Mesenchymal stem cell (in vitro differentiated cells and primary cell): ENCODE measurements around the gene COX6B2.
A peak's percentile ranks its signal among the peaks of the same experiment; 100 is the strongest.

Source experiments
- DNase-seq: peaks from one replicate; pipeline ENCODE4 v3.0.0-alpha.2; 2013
- H2AFZ ChIP-seq: one replicate; pipeline ENCODE4 v1.6.1; 2013; ENCODE audit warnings: low read depth, mild to moderate bottlenecking, control low read depth, inconsistent platforms, low read length, moderate library complexity
- H2AK5ac ChIP-seq: 2 replicates; pipeline ENCODE4 v1.6.1; 2013; ENCODE audit warnings: low read length, moderate library complexity, mild to moderate bottlenecking, inconsistent platforms; ENCODE audit not compliant: severe bottlenecking
- H2BK120ac ChIP-seq: one replicate; pipeline ENCODE4 v1.6.1; 2013; ENCODE audit warnings: low read depth, mild to moderate bottlenecking, inconsistent platforms, low read length, moderate library complexity
- H2BK12ac ChIP-seq, 2 experiments: one replicate each; pipeline ENCODE4 v1.6.1; 2013; ENCODE audit warnings: inconsistent platforms in 2 of 2, low read length in 2 of 2, mild to moderate bottlenecking in 2 of 2, moderate library complexity in 2 of 2, control low read depth in 1 of 2
- H2BK15ac ChIP-seq: one replicate; pipeline ENCODE4 v1.6.1; 2013; ENCODE audit warnings: mild to moderate bottlenecking, low read depth, inconsistent platforms; ENCODE audit not compliant: poor library complexity, severe bottlenecking
- H2BK5ac ChIP-seq: 2 replicates; pipeline ENCODE4 v1.6.1; 2013; ENCODE audit warnings: low read depth, mild to moderate bottlenecking, low read length, control low read depth, inconsistent platforms; ENCODE audit not compliant: poor library complexity, severe bottlenecking
- H3K14ac ChIP-seq, 2 experiments: one replicate each; pipeline ENCODE4 v1.6.1; 2013; ENCODE audit warnings: inconsistent platforms in 2 of 2, low read length in 2 of 2, control low read depth in 1 of 2, mild to moderate bottlenecking in 1 of 2, moderate library complexity in 1 of 2
- H3K18ac ChIP-seq, 2 experiments: one replicate each; pipeline ENCODE4 v1.6.1; 2013; ENCODE audit warnings: inconsistent platforms in 2 of 2, low read length in 2 of 2, control low read depth in 1 of 2, low read depth in 1 of 2, mild to moderate bottlenecking in 1 of 2
- H3K23ac ChIP-seq, 2 experiments: one replicate each; pipeline ENCODE4 v1.6.1; 2013; ENCODE audit warnings: inconsistent platforms in 2 of 2, low read length in 2 of 2, mild to moderate bottlenecking in 2 of 2, moderate library complexity in 2 of 2, control low read depth in 1 of 2
- H3K27ac ChIP-seq: 2 replicates; pipeline ENCODE4 v1.5.1; 2013; ENCODE audit warnings: mild to moderate bottlenecking, moderate library complexity, low read length, control low read depth, inconsistent platforms; ENCODE audit not compliant: poor library complexity, severe bottlenecking
- H3K27me3 ChIP-seq, 2 experiments: 2 replicates each; pipeline versions ENCODE4 v1.6.1 to v1.7.0; 2013; ENCODE audit warnings: low read length in 2 of 2, mild to moderate bottlenecking in 2 of 2, moderate library complexity in 2 of 2, control low read depth in 1 of 2, inconsistent platforms in 1 of 2; ENCODE audit not compliant: control insufficient read depth in 1 of 2, insufficient read depth in 1 of 2
- H3K36me3 ChIP-seq, 2 experiments: 2 replicates each; pipeline versions ENCODE4 v1.6.1 to v1.7.0; 2013; ENCODE audit warnings: low read length in 2 of 2, control low read depth in 1 of 2, inconsistent platforms in 1 of 2, low read depth in 1 of 2, mild to moderate bottlenecking in 1 of 2; ENCODE audit not compliant: insufficient read depth in 2 of 2, control insufficient read depth in 1 of 2
- H3K4ac ChIP-seq, 2 experiments: one replicate each; pipeline ENCODE4 v1.6.1; 2013; ENCODE audit warnings: inconsistent platforms in 2 of 2, low read length in 2 of 2, mild to moderate bottlenecking in 2 of 2, moderate library complexity in 2 of 2, control low read depth in 1 of 2, low read depth in 1 of 2
- H3K4me1 ChIP-seq: 2 replicates; pipeline ENCODE4 v1.6.1; 2013; ENCODE audit warnings: low read depth, low read length, control low read depth; ENCODE audit not compliant: control insufficient read depth, insufficient read depth
- H3K4me2 ChIP-seq: 2 replicates; pipeline ENCODE4 v1.6.1; 2013; ENCODE audit warnings: low read length, mild to moderate bottlenecking, inconsistent platforms; ENCODE audit not compliant: poor library complexity, severe bottlenecking
- H3K4me3 ChIP-seq, 2 experiments: 2 replicates each; pipeline versions ENCODE4 v1.5.1 to v1.7.0; 2013; ENCODE audit warnings: low read length in 2 of 2, mild to moderate bottlenecking in 2 of 2, control low read depth in 1 of 2, low read depth in 1 of 2; ENCODE audit not compliant: insufficient read depth in 1 of 2
- H3K79me1 ChIP-seq: replicated peaks from 2 replicates; pipeline ENCODE4 v1.6.1; 2013; ENCODE audit warnings: mild to moderate bottlenecking, control low read depth, low read length, inconsistent platforms; ENCODE audit not compliant: poor library complexity, severe bottlenecking
- H3K9ac ChIP-seq: 2 replicates; pipeline ENCODE4 v1.7.0; 2013; ENCODE audit warnings: mild to moderate bottlenecking, low read length, moderate library complexity
- H3K9me3 ChIP-seq: 2 replicates; pipeline ENCODE4 v1.7.0; 2013; ENCODE audit warnings: mild to moderate bottlenecking, low read length; ENCODE audit not compliant: control insufficient read depth
- H4K8ac ChIP-seq: one replicate; pipeline ENCODE4 v1.6.1; 2013; ENCODE audit warnings: inconsistent platforms, mild to moderate bottlenecking, low read length, moderate library complexity
- H4K91ac ChIP-seq: one replicate; pipeline ENCODE4 v1.6.1; 2013; ENCODE audit warnings: mild to moderate bottlenecking, low read length, inconsistent platforms
- WGBS: methylation state at CpG from one replicate; pipeline ENCODE4 v1.1.7; 2013; ENCODE audit warnings: mixed read lengths; 5-methylcytosine and 5-hydroxymethylcytosine counted together

Gene COX6B2

DNA sequence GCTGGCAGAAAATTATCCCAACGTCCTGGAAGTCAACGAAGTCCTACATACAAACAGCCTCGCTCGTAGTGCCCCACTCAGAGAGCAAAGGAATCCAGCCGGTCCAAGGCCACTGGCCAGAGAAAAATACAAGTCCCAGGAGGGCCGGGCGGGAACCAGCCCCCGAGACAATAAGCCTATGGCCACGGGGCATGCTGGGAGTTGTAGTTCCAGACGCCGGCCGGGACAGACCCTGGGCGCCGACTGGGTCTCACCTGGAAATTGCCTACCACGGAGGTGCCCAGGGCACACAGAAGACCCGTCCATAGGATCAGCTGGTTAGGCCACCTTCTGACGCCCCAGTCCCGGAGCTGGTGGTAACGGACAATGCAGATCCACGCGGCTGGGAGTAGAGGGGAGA is 34.7 kb downstream of the COX6B2 start:
- H2BK5ac ChIP-seq, result no peak overlapping the region

DNA sequence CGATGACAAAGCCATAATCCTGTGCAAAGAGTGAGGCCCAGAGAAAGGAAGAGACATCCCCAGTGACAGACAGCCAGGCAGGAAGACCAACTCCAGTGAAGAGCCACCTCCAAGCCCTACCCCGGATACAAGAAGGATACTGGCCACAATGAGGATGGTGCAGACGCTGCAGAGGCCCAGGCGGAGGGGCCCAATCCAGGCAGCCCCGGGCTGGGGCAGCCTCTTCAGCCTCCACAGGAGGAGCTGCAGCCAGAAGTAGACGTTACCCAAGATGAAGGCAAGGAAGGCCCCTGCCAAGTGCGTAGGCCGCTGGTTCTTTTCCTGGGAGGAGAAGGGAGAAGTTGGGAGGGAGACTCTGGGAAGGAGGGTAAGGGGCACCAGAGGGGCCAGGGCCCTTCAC is 37.9 kb downstream of the COX6B2 start:
- 92% methylated on average over 8 of the region's 8 CpGs for WGBS
- H3K14ac ChIP-seq, result no peak overlapping the region
- no peak overlapping the region for H2AK5ac ChIP-seq
- H3K9me3 ChIP-seq, result peaks cover 3% of the 10 kb centered on the region
- H4K91ac ChIP-seq, result no peak overlapping the region
- DNase-seq, result no peak
- H2AFZ ChIP-seq, result no peak overlapping the region
- no peak overlapping the region for H4K8ac ChIP-seq
- H3K9ac ChIP-seq, result no peak overlapping the region
- no peaks in the 10 kb centered on the region for H3K79me1 ChIP-seq
- H2BK15ac ChIP-seq, result no peak overlapping the region
- no peak overlapping the region for H2BK5ac ChIP-seq
- H3K18ac ChIP-seq, result no peak overlapping the region
- H3K27me3 ChIP-seq, result peaks cover 0 to 18% of the 10 kb centered on the region in 2 experiments
- H3K23ac ChIP-seq, result no peak overlapping the region
- no peak overlapping the region for H3K4me2 ChIP-seq
- peaks cover 0 to 12% of the 10 kb centered on the region in 2 experiments for H3K36me3 ChIP-seq
- H2BK12ac ChIP-seq, result no peak overlapping the region
- H3K4me3 ChIP-seq, result no peak overlapping the region
- no peak overlapping the region for H3K27ac ChIP-seq
- no peak overlapping the region for H3K4ac ChIP-seq
- no peak overlapping the region for H2BK120ac ChIP-seq
- peaks cover 10% of the 10 kb centered on the region for H3K4me1 ChIP-seq

More for the DNA sequence above, 34.7 kb downstream of the COX6B2 start:
- Histone ChIP-seq H3K9me3 (peaks cover 3% of the 10 kb centered on the region), H3K27ac (no peak overlapping the region), H2AK5ac (no peak overlapping the region), H3K4ac (no peak overlapping the region), H4K8ac (peak overlapping the region; percentile 8), H2BK120ac (no peak overlapping the region), H2AFZ (no peak overlapping the region), H2BK15ac (no peak overlapping the region), H3K4me3 (no peak overlapping the region), H3K18ac (no peak overlapping the region), H3K9ac (peak overlapping the region; percentile 29), H3K23ac (no peak overlapping the region), H3K36me3 (no peaks in the 10 kb centered on the region), H4K91ac (no peak overlapping the region), H3K27me3 (peaks cover 8 to 33% of the 10 kb centered on the region in 2 experiments), H3K79me1 (no peaks in the 10 kb centered on the region), H3K4me2 (peak overlapping the region; percentile 35), H3K14ac (no peak overlapping the region), H3K4me1 (peaks cover 5% of the 10 kb centered on the region), H2BK12ac (no peak overlapping the region)
- peak; percentile 50 for DNase-seq
- 20% methylated on average over 21 of the region's 21 CpGs for WGBS

DNA sequence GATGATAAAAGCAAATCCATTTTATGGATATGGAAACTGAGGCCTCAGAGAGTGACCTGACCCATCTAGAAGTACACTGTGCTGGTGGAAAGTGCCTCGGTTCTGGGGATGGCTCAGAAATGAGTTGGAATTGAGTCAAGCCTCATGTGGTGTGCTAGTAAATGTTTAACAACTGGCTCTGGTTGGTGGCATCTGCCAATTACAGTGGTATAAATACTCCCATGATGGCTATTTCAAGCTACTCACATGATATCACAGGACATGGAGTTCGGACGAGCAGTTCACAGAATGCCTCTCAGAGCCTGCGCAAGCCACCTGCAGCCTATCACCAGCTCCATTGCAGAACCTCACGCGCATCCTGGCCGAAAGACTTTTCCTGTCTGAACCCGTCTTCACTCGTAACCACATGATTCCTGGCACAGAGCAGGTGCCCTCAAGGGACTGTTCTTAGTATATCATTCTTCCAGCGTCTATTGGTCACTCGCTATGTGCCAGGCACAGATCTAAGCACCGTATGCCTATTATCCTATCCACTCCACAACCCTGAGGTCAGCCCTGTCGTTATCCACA is 38.5 kb downstream of the COX6B2 start:
- Histone ChIP-seq H2AFZ (no peak overlapping the region), H4K8ac (no peak overlapping the region), H3K23ac (no peak overlapping the region), H3K9me3 (peaks cover 3% of the 10 kb centered on the region), H3K4ac (no peak overlapping the region), H3K4me3 (no peak overlapping the region), H4K91ac (no peak overlapping the region), H2BK15ac (no peak overlapping the region), H3K27me3 (peaks cover 0 to 13% of the 10 kb centered on the region in 2 experiments), H3K4me1 (peaks cover 10% of the 10 kb centered on the region), H2BK12ac (no peak overlapping the region), H2BK5ac (no peak overlapping the region), H2BK120ac (no peak overlapping the region), H3K27ac (no peak overlapping the region), H3K14ac (no peak overlapping the region), H3K18ac (no peak overlapping the region), H3K79me1 (no peaks in the 10 kb centered on the region), H3K4me2 (no peak overlapping the region), H3K9ac (no peak overlapping the region), H2AK5ac (no peak overlapping the region), H3K36me3 (peaks cover 0 to 18% of the 10 kb centered on the region in 2 experiments)
- DNase-seq, result no peak
- 88% methylated on average over 13 of the region's 13 CpGs for WGBS

DNA sequence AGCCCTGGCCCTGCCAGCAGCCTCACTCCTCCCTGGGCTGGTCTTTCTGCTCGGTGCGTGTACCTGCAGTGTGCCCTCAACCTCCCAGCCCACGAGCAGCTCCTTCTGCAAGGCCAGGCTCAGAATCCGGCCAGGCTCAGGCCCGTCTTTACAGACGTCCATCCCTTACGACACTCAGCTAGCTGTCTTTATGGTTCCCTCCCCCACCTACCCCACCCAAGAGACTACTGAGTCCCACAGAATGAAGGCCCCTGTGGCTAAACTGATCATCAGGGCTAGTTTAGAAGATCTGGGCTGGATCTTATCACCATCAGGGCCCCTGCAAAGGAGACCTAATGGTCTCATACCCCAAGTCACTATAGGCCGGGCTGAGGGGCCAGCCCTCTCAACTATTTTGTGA is 40.1 kb downstream of the COX6B2 start:
- no peaks in the 10 kb centered on the region for H3K27me3 ChIP-seq
- no peak for DNase-seq
- H3K9me3 ChIP-seq, result peaks cover 3% of the 10 kb centered on the region
- no peaks in the 10 kb centered on the region for H3K79me1 ChIP-seq
- WGBS, result 92% methylated on average over 8 of the region's 8 CpGs
- no peak overlapping the region for H3K4me3 ChIP-seq
- H3K4ac ChIP-seq, result no peak overlapping the region
- H3K14ac ChIP-seq, result no peak overlapping the region
- no peak overlapping the region for H3K4me2 ChIP-seq
- peaks cover 5% of the 10 kb centered on the region for H3K4me1 ChIP-seq
- H2AK5ac ChIP-seq, result no peak overlapping the region
- H3K9ac ChIP-seq, result no peak overlapping the region
- H3K36me3 ChIP-seq, result peaks cover 5 to 31% of the 10 kb centered on the region in 2 experiments
- H4K8ac ChIP-seq, result no peak overlapping the region
- no peak overlapping the region for H3K23ac ChIP-seq
- no peak overlapping the region for H2BK120ac ChIP-seq
- no peak overlapping the region for H4K91ac ChIP-seq
- no peak overlapping the region for H2BK12ac ChIP-seq
- no peak overlapping the region for H2BK15ac ChIP-seq
- H3K18ac ChIP-seq, result no peak overlapping the region
- H3K27ac ChIP-seq, result no peak overlapping the region
- no peak overlapping the region for H2BK5ac ChIP-seq
- H2AFZ ChIP-seq, result no peak overlapping the region
